Vagina (tissue), 2 donors: Measurements from ENCODE around the gene RBBP8NL. TPM values are rescaled to one million over a fixed set of nuclear protein-coding genes. Genes with fewer than 3 reads are reported as not detected.

Experiments used
- DNase-seq, 2 donors: peaks; one replicate each; pipeline ENCODE4 v3.0.0-alpha.2; 2017; ENCODE audit errors: extremely low spot score in 2 of 2
- H3K27ac ChIP-seq: fragments of 200-600 bp; sonication (generic); one replicate; pipeline ENCODE4 v1.5.1; 2019
- H3K27me3 ChIP-seq: fragments of 200-600 bp; sonication (generic); one replicate; pipeline ENCODE4 v1.5.1; 2019
- H3K36me3 ChIP-seq, 2 donors: fragments of 200-600 bp; sonication (generic); one replicate each; pipeline ENCODE4 v1.5.1; 2017 to 2019
- H3K4me1 ChIP-seq: fragments of 200-600 bp; sonication (generic); one replicate; pipeline ENCODE4 v1.5.1; 2019
- H3K4me3 ChIP-seq, 2 donors: fragments of 200-600 bp; sonication (generic); 1 replicate in 1 of 2; 2 replicates in 1 of 2; pipeline ENCODE4 v1.5.1; 2016 to 2019
- H3K9me3 ChIP-seq: fragments of 200-600 bp; sonication (generic); one replicate; pipeline ENCODE4 v1.5.1; 2019
- CTCF ChIP-seq, 3 experiments: fragments of 450-650 bp in 2 of 3; fragments of 200-600 bp in 1 of 3; sonication (generic) in 1 of 3; IDR thresholded peaks; one replicate each; pipeline ENCODE4 v1.5.1; 2017 to 2019; ENCODE audit warnings: antibody characterized with exemption in 3 of 3, mild to moderate bottlenecking in 2 of 3, moderate library complexity in 2 of 3
- POLR2A ChIP-seq, 2 donors: fragments of 450-650 bp; IDR thresholded peaks; one replicate each; pipeline ENCODE4 v1.6.1; 2017; ENCODE audit warnings: antibody characterized with exemption in 2 of 2, mild to moderate bottlenecking in 2 of 2, moderate library complexity in 2 of 2
- POLR2AphosphoS5 ChIP-seq, 2 donors: sonication (generic); formaldehyde crosslinking; IDR thresholded peaks; one replicate each; pipeline ENCODE4 v1.9.0; 2017; ENCODE audit warnings: antibody characterized with exemption in 2 of 2, mild to moderate bottlenecking in 2 of 2, low read depth in 1 of 2; ENCODE audit not compliant: insufficient read depth in 1 of 2
- intact Hi-C: fragments of 100-400 bp; cut with DNase I; formaldehyde crosslinking; loops from one replicate; pipeline ENCODE4 v1.15.1; 2023
- total RNA-seq: library from RNA; depleted of rRNA; stranded (reverse); fragments of >200 nt; gene quantifications from one replicate; pipeline ENCODE4 v1.2.3, GENCODE V29; 2016

The RBBP8NL gene
- total RNA-seq, 1 donor from 2014 or later: 1.7 TPM

- H3K36me3 ChIP-seq: no peaks in the 10 kb centered on the region
- no peak overlapping the region for H3K4me3 ChIP-seq
- no peak for DNase-seq
- H3K27ac ChIP-seq: no peak overlapping the region
- no peak for TF ChIP-seq POLR2AphosphoS5 (IDR thresholded peaks at IDR 0.05; ENCODE audit: insufficient read depth in 1 of 2, low read depth in 1 of 2)
- TF ChIP-seq POLR2A (IDR thresholded peaks at IDR 0.05): no peak
- TF ChIP-seq CTCF (IDR thresholded peaks at IDR 0.05): no peak
- H3K4me1 ChIP-seq: peaks cover 16% of the 10 kb centered on the region
- intact Hi-C loops: loop anchor here (10.0 kb wide), 1 partner anchor 402 kb away; the partner anchor contains the start of gene COL9A3
- H3K9me3 ChIP-seq: no peaks in the 10 kb centered on the region
- H3K27me3 ChIP-seq: no peaks in the 10 kb centered on the region
Observed at GRCh38 chr20:62412194-62413024, 14.9 kb downstream of the RBBP8NL start.

GRCh38 chr20:62411479-62412193 lies 15.7 kb downstream of the RBBP8NL start:
- H3K4me1 ChIP-seq: peaks cover 18% of the 10 kb centered on the region
- H3K36me3 ChIP-seq: no peaks in the 10 kb centered on the region
- no peaks in the 10 kb centered on the region for H3K27me3 ChIP-seq
- TF ChIP-seq POLR2A (IDR thresholded peaks at IDR 0.05) (no peak), CTCF (IDR thresholded peaks at IDR 0.05) (no peak), POLR2AphosphoS5 (IDR thresholded peaks at IDR 0.05; ENCODE audit: insufficient read depth in 1 of 2, low read depth in 1 of 2) (no peak)
- DNase-seq: no peak
- H3K9me3 ChIP-seq: no peaks in the 10 kb centered on the region
- H3K27ac ChIP-seq: no peak overlapping the region
- intact Hi-C loops: loop anchor here (10.0 kb wide), 1 partner anchor 403 kb away; the partner anchor contains the start of gene COL9A3
- H3K4me3 ChIP-seq: no peak overlapping the region

- Histone ChIP-seq H3K4me1 (peaks cover 25% of the 10 kb centered on the region), H3K4me3 (no peak overlapping the region), H3K27me3 (no peaks in the 10 kb centered on the region), H3K36me3 (no peaks in the 10 kb centered on the region), H3K27ac (no peak overlapping the region), H3K9me3 (no peaks in the 10 kb centered on the region)
- DNase-seq: no peak
- TF ChIP-seq POLR2A (IDR thresholded peaks at IDR 0.05) (no peak), POLR2AphosphoS5 (IDR thresholded peaks at IDR 0.05; ENCODE audit: insufficient read depth in 1 of 2, low read depth in 1 of 2) (no peak), CTCF (IDR thresholded peaks at IDR 0.05) (no peak)
- intact Hi-C loops: loop anchor here (10.0 kb wide), 1 partner anchor 404 kb away; the partner anchor contains the start of gene COL9A3
Observed at GRCh38 chr20:62410746-62411478, 16.4 kb downstream of the RBBP8NL start.

- no peak for DNase-seq
- Histone ChIP-seq H3K27ac (no peak overlapping the region), H3K4me3 (no peak overlapping the region), H3K36me3 (no peaks in the 10 kb centered on the region), H3K27me3 (no peaks in the 10 kb centered on the region), H3K4me1 (peaks cover 33% of the 10 kb centered on the region), H3K9me3 (no peaks in the 10 kb centered on the region)
- intact Hi-C loops: loop anchor here (10.0 kb wide), 1 partner anchor 405 kb away; the partner anchor contains the start of gene COL9A3
- TF ChIP-seq POLR2AphosphoS5 (IDR thresholded peaks at IDR 0.05; ENCODE audit: insufficient read depth in 1 of 2, low read depth in 1 of 2) (no peak), POLR2A (IDR thresholded peaks at IDR 0.05) (no peak), CTCF (IDR thresholded peaks at IDR 0.05) (peak in 1 of 3 experiments; percentile 4)
Observed at GRCh38 chr20:62409931-62410745, 17.2 kb downstream of the RBBP8NL start.
